HTR-8/SVneo (cell line): ENCODE results near the gene RFLNA.
"Not testable (repeated sequence)": the region's sequence is repeated elsewhere in the genome, so short reads cannot be mapped to it uniquely, and the experiment has no call there.

Source experiments
- DNase-seq: peaks from one replicate; pipeline ENCODE4 v3.0.0; 2011; ENCODE audit warnings: low spot score, mixed read lengths; ENCODE audit not compliant: insufficient read length
- FAIRE-seq: peaks from 2 replicates; lab custom pipeline; 2011; peaks lifted over from hg19 to GRCh38; lab: Jason Lieb, UNC

RFLNA gene

DNA sequence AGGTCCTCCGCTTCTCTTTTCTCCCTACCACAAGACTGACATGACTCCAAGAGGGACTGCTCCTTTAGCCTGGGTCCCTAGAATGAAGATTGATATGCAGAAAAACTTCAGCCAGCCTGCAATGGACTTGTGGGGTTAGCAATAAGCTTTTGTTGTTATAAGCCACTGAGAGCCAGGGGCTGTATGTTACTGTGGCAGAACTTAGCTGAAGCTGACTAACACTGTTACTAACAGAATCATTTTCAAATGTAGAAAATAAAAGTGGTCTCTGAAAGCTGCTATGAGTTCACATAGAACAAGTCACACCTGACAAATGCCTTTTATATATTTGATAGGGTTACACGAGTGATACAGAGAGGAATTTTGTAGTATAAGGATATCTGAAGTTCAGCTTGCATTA lies 13.6 kb upstream of the RFLNA start:
- DNase-seq: no peak
- no peak for FAIRE-seq

DNA sequence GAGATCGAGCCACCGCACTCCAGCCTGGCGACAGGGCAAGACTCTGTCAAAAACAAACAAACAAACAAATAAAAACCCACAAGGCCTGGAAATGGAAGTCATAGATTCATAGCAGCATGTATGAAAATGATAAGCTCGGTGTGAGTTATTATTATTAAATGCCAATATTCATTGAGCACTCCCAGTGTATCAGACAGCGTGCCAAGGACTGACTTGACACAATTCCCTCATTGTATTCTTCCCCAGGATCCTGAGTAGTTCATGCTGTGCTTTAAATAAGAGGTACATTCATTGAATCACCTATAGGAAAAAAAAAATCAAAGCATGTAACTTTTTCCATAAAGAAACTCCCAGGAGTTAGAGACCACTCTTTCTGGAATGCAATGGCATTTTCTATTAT lies 12.6 kb upstream of the RFLNA start:
- FAIRE-seq: no peak

DNA sequence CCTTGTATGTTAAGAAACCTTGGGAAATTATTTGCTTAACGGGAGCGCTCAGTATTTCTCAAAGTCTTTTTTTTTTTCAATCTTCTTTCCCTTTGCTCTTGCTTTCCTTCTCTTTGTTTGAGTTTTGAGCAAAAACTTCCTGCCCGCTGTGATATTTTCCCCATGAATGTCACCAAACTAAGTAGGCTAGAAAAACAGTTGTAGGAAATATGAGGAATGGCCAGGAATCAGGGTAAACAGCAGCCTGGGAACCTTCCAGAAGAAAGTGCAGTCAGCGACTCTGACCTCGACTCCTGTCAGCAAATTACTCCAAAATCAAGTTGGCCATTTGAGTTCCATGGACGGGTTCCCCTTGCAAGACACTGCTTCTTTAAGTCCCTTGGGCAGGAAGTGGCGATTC lies 11.6 kb upstream of the RFLNA start:
- DNase-seq (no peak), FAIRE-seq (no peak)

More for the DNA sequence above, 12.6 kb upstream of the RFLNA start:
- no peak for DNase-seq

DNA sequence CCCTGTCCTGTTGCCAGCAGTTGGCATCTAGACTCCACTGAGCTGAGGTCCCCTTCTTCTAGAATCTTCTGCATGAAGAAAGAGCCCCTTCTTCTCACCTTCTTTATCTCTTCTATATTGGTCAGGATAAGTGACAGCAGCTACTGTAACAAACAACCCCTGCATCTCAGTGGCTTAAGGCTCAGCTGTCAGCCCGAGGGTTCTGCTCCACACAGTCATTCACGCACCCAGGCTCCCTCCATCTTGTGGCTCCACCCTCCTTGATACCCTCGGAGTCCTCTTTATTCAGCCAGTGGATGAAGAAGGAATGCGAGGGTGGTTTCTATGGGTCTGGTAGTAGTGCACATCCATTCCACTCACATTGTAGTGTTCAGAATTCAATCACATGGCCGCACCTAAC lies 10.5 kb upstream of the RFLNA start:
- DNase-seq (no peak), FAIRE-seq (no peak)

DNA sequence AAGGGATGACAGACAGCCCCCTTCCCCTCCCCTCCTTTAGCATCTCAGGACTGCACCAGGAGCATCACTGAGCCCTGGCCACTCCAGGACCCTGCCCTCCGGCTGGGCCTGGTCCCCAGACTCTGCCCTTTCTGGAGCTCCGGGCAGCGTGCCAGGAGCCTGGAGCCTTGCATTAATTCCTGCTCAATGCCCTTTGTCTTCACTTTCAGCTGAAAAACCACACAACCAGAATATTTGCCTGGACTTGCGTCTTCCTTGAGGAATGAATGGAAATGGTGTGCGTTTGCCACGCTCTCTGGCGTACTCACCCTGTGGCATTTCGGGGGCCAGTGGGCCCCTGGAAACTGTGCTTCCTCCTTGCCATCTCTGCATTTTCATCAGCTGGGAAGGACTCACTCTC lies 8.5 kb upstream of the RFLNA start:
- FAIRE-seq: no peak

DNA sequence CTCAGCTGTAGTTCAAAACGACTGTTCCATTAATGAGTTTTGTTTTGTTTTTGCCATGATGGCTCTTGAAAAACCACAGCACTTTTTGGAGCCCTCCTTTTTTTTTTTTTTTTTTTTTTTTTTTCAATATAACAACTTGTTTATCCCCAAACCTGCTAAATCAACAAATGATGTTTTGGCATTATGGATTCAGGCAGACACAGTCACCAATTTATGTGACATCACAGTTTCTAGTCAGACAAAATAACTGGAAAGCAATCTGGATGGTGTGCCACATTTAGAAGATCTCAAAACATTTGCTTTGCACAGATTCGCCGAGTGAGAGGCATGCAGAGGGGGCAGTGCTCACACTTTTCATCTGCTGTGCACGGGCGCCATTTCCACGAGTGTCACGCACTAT lies 7.9 kb upstream of the RFLNA start:
- FAIRE-seq (no peak), DNase-seq (no peak)

More for the DNA sequence above, 8.5 kb upstream of the RFLNA start:
- DNase-seq: no peak

DNA sequence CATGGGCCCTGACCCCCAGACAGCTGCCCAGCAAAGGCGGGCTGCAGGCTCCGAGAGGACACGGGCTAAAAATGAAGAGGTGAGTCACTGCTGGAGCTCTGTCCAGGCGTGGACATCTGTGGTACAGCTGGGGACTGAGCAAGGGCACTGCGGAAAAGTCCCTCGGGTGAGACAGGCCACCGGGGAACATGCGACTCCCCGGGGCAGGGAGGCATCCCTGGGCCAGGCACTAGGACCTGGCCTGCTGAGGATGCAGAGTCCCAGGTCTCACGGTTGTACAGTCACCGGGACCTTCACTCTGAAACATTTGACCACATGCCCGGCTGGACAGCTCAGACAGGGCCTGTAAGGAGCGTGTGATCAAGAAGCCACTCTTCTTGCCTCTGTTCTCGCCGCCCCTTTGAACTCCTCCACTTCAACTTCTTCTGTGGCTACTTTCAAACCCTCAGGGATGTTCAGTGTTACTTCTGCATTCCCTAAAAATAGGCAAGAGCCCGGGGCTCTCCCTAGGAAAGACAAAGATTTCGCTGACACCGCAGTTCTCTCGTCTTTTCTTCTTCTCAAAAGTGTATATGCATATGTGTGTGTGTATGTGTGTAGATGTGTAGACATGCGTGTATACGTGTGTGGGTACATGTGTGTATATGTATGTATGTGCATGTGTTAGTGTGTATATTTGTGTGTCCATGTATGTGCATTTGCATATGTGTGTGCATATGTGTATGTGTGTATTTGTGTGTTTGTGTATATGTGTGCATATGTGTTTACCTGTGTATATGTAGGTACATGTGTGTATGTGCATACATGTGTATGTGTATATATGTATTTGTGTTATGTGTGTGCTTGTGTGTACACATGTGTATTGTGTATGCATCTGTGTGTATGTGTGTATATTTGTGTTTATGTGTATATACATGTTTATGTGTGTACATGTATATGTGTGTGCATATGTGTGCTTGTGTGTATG lies 5.0 kb upstream of the RFLNA start:
- DNase-seq (no peak), FAIRE-seq (peak; percentile 89)

DNA sequence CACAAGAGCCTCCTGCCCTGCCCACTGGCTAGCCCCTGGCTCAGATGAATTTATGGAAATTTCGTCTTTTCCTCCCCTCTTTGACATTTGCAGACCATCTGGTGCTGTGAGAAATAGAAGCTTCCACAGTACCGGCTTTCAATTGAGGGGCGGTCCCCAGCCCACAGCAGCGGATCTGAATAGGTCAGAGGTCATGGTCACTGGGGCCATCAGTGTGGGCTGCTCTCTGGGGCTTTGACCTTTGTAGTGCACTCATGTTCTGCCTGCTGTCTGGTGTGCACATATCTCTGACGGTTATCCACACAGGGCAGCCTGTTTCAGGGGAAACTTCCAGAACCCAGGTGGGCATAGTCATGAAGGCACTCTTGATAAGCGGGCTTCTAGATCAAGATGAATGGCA lies 2.5 kb upstream of the RFLNA start:
- FAIRE-seq (no peak), DNase-seq (no peak)

DNA sequence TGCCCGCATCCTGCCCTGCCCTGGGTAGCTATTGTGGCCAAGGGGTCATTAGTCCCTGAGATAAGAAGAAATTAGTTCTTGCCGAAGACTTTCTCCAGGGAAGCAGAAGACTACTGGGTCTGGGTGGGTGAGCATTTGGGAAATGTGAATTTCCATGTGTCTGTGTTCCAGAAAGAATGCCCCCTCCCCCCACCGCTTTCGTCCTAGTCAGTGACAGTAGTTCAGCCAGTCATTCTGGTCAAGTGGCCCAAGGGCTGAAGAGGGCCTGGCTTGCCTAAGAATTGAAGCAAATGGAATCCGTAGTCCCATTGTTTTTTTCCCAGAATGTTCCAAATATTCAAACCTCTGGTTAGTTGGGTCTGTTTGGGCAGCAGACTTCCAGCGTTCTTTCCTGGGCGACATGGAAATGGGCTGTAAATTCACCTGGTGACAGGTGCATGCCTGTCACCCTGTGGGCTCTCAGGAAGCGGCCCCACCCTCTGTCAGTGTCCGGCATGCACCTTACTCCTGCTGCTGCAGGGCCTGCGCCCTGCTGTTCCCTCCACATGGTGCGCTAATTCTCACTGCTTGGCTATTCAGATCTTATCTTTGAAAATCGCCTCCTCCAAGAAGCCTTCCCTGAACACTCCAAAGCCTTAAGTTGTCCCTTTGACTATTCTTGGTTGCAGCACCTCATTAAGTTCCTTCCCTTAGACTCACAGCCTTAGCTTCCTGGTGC lies 1.4 kb upstream of the RFLNA start:
- no peak for FAIRE-seq
- no peak for DNase-seq

DNA sequence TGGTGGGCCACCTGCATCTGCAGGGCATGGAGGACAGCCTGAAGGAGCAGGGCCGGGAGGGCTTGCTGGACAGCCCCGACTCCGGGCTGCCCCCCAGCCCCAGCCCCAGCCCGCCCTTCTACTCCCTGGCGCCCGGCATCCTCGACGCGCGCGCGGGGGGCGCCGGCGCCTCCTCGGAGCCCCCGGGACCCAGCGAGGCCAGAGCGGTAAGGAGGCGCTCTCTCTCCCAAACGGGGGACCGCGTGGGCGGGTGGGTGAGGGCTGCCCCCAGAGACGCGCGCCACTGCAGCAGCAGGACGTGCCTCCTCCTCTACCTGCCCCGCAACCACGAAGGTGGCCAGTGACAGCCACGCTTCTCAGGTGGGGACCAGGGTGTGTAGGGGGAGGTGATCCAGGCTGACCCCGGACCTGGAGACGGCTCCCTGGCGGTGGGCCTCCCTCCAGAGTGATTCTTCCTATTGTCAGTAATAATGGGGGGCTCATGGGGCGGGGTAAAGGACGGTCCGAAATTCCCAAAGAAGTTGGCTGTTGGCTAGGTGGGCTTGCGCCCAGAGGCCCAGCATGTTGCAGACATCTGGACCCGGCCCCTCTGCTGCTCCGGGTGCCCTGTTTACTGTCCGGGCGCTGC lies 652 bp downstream of the RFLNA start:
- DNase-seq (no peak), FAIRE-seq (peak; percentile 31)

DNA sequence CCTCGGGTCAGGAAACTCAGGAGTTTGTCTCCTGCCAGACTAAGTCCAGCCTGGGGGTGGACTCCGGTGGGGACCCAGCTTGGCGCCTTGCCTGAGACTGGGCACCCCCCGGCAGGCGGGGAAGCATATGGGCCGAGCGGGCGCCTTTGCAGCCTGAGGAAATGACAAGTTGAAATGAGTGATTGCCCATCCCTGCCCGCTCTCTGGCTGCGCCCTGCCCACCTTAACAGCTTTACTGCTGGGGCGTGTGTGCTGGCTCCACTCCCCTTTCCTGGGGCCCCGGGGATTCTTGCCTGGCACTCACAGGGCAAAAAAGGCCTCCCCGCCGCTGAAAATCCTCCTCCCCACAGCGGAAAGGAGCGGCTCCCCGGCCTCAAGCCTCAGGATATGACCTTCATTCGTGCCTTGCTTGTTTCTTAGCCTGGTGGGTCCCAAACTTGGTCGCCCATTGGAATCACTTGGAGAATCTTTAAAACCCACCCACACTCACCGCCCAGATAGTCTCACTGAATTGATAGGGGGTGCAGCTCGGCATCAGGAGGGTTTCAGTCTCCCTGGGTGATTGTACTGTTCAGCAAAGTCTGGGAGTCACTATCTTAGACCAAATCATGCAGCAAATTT lies 1.5 kb downstream of the RFLNA start:
- no peak for FAIRE-seq
- no peak for DNase-seq

DNA sequence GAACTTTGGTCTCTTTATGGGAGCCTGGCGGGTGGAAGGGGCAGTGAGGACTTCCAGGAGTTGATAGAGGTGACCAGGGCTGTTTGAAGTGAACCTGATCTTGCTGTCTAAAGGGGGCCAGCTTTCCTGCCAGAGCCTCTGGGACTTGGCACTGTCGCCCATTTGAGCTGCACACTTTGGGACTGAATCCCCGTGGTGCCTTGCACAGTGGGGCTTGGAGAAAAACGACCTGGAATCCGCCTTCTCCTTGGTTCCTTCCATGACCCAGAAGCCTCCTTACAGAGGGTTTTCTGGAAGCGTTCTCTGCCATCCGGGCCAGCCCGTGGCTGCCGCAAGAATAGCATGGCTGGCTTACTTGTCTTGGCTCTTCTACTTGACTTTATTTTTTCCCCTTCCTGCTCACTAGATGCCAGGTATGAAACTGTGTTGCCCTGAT lies 2.0 kb downstream of the RFLNA start:
- DNase-seq (no peak), FAIRE-seq (no peak)

DNA sequence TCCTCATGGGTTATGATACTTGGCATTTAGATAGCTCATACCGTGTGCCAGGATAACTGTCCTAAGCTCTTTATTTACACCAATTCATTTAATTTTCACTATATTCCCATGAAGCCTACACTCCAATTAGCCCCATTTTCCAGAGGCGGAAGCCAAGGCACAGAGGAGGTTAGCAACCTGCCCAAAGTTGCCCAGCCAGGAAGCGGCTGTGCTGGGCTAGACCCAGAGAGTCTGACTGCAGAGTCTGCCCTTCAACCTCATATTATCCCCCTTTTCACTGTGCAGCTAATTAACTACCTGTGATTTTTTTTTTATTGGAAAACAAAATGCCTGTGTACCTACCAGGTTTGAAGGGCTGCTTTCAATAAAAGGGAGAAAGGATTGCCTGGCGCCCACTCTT lies 2.5 kb downstream of the RFLNA start:
- FAIRE-seq: no peak
- DNase-seq: no peak

DNA sequence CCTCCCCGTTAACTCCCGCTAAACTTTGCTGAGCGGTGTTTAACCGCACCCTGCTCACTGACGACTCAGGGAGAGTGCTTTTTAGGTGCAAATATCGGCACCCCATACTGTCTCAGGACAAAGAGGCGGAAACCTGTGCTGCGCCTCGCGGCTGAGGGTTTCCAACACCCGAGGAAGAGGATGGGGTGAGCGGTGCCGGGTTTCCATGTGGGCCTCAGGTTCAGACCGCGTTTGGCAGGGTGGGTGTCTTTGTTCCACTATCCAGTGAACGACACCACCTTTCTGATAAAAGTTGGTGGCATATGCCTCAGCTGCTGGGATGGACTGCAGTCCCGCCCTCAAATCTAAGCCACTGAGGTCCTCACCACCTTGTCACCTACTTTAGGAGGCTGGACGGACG lies 3.0 kb downstream of the RFLNA start:
- DNase-seq (no peak), FAIRE-seq (no peak)

DNA sequence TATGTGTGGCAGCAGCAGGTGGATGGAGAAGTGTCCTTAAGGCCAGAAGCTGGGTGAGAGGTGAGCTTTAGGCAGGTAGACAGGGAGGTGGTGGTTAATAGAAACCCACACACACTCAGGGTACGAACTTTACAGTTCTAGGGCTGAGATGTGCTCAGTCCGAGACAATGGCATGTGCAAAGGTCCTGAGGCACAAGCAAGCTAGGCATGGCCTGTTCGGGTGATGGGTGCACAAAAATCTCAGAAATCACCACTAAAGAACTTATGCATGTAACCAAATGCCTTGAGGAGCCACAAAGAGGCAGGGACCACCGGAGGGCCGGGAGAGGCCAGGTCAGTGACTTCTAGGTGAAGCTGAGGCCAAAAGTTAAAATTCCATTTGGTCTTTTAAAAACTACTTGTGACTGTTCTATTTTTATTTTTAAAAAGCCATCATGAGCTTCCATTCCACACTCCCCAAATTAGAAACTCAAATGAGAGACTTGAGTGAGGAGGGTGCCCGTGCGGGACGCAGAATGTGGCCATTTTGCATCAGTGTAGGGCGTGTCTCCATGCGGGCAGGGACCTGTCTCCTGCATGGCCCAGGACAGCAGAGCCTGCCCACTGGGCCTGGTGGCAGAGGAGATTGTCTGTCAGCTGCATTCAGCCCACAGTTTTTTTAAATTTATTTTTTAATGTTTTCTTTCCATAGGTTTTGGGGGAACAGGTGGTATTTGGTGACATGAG lies 4.0 kb downstream of the RFLNA start:
- DNase-seq: no peak
- no peak for FAIRE-seq

DNA sequence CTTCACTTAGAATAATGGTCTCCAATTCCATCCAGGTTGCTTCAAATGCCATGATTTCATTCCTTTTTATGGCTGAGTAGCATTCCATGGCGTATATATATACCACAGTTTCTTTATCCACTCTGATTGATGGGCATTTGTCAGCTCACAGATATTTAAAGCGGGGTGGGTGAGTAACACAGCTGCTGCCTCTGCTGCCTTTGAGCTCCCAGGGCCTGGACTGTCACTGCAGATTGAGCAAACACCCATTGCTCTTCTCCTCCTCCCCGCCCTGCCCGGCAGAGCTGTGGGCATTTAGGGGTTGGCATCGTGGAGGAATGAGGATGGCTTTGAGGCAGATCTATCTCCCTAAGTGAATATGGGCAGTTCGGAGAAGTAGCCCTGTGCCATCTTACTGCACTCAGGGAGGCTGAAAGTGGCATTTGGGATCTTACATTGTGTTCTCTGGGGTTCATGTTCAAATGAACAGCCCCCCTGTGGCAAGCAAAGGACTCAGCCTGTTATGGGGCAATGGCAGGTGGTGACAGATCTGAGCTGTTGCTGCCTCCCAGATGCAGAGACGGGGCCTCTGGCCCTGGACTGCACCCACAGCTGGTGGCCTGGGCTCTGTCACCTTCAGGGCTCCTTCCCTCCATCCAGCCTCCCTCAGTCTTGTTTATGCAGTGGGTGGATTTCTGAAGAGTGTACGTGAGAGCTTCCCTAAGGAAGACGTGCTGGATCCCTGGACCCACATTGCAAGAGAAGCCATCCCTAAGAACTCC lies 4.9 kb downstream of the RFLNA start:
- FAIRE-seq: no peak
- DNase-seq: no peak

DNA sequence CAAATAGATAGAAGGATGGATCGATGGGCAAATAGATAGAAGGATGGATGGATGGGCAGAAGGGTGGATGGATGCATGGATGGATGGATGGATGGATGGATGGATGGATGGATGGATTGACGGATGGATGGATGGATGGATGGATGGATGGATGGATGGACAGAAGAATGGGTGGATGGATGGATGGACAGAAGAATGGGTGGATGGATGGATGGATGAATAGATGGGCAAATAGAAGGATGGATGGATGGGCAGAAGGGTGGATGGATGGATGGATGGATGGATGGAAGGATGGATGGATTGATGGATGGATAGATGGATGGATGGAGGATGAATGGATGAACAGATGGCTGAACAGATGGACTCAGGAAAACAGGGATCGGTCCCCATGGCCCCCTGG lies 5.8 kb downstream of the RFLNA start:
- peak; percentile 36 for FAIRE-seq

DNA sequence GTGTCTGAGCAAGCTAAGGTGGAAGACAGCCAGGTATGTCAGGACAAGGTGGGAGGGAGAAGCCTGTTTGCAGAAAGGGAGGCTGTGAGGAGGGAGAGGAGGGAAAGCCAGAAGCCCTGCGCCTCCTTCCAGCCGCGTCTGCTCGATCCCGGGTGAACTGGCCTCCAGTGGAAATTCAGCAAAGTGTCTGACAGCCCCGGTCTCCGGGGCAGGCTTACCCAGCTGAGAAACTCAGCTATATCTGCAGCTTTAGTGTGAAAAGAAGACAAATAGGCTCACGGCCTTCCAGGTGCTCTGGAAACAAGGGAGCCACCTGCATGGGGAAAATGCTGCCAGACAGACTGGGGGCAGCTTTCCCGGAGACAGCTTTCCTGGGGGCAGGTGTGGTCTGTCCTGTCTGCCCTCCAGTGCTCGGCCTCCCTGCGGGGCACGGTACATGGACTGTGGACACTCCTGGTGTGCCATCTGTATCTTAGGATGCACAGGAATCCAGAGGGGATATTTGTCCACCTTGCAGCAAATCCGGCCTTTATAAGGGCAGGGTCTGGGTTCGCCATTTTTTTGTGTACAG lies 6.3 kb downstream of the RFLNA start:
- no peak for FAIRE-seq
- no peak for DNase-seq

More for the DNA sequence above, 5.8 kb downstream of the RFLNA start:
- DNase-seq: not testable (repeated sequence)
